Measurements from ENCODE around the gene C11orf21.

Gene C11orf21

DNA sequence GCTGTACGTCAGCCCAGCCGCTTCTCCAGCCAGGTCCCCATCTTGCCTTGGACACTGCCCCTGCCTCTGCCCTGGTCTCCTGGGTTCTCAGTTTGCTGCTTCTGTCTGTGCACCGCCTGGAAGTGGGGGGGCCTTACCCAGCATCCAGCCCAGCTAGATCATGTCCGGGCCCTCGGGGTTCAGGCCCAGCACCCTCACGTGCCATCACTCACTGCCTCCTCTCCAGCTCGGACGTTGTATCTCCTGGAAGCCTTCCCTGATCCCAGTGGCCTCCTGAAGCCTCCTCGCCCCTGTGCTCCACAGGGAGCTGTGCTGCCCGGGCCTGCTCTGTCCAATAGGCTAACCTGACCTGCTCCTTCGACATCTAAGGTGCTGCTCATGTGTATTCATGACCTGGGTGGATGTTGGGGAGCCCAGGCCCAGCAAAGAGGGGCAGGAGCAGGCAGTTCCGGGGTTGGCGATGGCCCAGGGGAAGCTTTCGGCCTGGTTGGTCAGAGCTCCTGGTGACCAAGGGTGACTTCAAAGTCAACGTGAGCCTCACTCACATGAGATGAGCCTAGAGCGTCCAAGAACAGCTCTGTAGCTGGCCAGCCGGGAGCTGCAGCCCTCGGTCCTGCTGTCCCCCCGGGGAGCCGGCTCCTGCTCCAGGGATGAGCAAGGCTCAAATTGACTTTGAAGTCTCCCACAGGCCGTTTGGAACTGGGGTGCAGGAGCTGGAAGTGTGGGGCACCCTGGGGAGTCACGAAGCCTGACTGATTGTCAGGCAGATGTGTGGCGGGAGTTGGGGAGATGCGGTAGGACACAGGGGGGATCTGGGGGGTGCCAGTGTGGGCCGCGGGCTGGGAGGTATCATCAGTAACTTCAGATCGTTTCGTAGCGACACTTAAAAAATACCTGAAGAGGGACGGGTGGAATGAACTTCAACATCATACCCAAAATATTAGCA lies 26.1 kb downstream of the C11orf21 start:
- Mint-ChIP-seq H3K4me3 (no peak overlapping the region), H3K9me3 (no peaks in the 10 kb centered on the region), H3K27me3 (peaks cover 4% of the 10 kb centered on the region), H3K36me3 (peaks cover 5% of the 10 kb centered on the region), H3K4me1 (peaks cover 1% of the 10 kb centered on the region), H3K27ac (no peak overlapping the region)

DNA sequence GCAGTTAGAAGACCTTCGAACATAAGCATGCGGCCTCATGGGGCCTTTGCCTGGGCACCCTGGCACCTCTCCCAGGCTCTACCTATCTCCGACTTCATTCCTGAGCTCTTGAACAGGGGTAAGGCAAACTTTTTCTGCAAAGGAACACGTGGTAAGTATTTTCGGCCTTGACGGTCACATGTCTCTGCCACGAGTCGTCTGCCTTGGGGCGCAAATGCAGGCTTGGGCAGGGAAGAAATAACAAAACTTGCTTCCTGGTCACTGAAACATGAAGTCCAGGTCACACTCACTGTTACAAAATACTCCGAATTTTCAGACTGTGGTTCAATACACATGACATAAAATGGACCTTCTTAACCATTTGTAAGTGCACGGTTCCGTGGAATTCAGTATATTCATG lies 27.9 kb downstream of the C11orf21 start:
- peaks cover 3% of the 10 kb centered on the region for H3K4me1 Mint-ChIP-seq
- peaks cover 4% of the 10 kb centered on the region for H3K27me3 Mint-ChIP-seq
- H3K27ac Mint-ChIP-seq = no peak overlapping the region
- H3K4me3 Mint-ChIP-seq = no peak overlapping the region
- no peaks in the 10 kb centered on the region for H3K9me3 Mint-ChIP-seq
- H3K36me3 Mint-ChIP-seq = peaks cover 2% of the 10 kb centered on the region

DNA sequence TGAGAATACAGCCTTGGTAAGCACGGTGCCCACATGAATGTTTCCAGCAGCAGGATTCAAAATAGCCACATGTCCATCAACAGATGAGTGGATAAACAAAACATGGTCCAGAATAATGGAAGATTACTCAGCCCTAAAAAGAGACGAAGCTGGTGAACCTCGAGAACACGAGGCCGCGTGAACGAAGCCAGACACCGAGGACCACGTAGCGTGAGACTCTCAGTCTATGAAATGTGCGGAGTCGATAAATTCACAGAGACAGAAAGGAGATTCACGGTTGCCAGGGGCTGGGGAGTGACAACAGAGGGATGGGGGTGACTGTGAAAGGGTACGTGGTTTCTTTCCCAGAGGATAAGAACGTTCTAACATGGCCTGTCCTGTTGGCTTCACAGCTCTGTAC lies 28.4 kb downstream of the C11orf21 start:
- Mint-ChIP-seq H3K27me3 (peaks cover 6% of the 10 kb centered on the region), H3K36me3 (peaks cover 2% of the 10 kb centered on the region), H3K4me3 (no peak overlapping the region), H3K4me1 (peaks cover 7% of the 10 kb centered on the region), H3K27ac (no peak overlapping the region), H3K9me3 (no peaks in the 10 kb centered on the region)

GRCh38 chr11:2272946-2273280 lies 28.8 kb downstream of the C11orf21 start:
- no peaks in the 10 kb centered on the region for H3K9me3 Mint-ChIP-seq
- H3K36me3 Mint-ChIP-seq = peaks cover 2% of the 10 kb centered on the region
- no peak overlapping the region for H3K4me3 Mint-ChIP-seq
- peaks cover 8% of the 10 kb centered on the region for H3K27me3 Mint-ChIP-seq
- peaks cover 7% of the 10 kb centered on the region for H3K4me1 Mint-ChIP-seq
- H3K27ac Mint-ChIP-seq = no peak overlapping the region

DNA sequence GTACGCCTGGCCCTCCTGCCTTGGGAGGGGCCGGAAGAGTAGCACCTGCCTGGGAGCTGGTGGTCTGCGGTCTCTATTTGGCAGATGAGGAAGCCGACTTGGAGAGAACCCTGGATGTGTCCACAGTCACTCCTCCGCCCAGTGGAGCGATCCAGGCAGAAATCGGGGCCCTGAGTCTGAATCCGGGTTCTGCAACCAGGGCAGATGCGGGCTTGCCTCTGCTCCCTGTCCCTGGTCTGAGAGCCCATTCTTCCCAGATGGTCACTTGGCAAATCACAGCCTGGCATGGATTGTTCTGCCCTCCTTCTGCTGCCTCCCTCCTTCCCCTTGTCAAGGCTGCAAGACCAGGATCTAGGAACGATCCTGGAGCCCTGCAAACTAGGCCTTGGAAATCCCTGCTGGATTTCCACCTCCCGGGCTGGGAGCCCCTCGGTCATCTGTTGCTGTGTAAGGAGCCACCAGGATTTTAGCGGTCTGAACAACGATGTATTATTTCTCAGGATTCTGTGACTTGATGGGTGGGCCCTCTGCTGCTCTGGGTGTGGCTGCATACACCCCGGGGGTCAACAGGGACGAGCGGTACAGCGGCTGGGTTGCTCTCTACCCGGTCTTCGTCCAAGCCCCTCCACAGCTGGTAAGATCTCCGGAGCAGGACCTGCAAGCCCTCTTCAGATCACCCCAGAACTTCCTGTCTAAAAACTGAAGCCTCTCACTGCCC lies 29.3 kb downstream of the C11orf21 start:
- Mint-ChIP-seq H3K36me3 (peaks cover 1% of the 10 kb centered on the region), H3K4me3 (no peak overlapping the region), H3K9me3 (no peaks in the 10 kb centered on the region), H3K27me3 (peaks cover 8% of the 10 kb centered on the region), H3K27ac (no peak overlapping the region), H3K4me1 (peaks cover 7% of the 10 kb centered on the region)

- H3K4me3 Mint-ChIP-seq = peak overlapping the region; percentile 42
- no peaks in the 10 kb centered on the region for H3K36me3 Mint-ChIP-seq
- peaks cover 8% of the 10 kb centered on the region for H3K27me3 Mint-ChIP-seq
- H3K9me3 Mint-ChIP-seq = no peaks in the 10 kb centered on the region
- H3K4me1 Mint-ChIP-seq = peaks cover 8% of the 10 kb centered on the region
- no peak overlapping the region for H3K27ac Mint-ChIP-seq
Measured at GRCh38 chr11:2271327-2272227, 30.1 kb downstream of the C11orf21 start.

DNA sequence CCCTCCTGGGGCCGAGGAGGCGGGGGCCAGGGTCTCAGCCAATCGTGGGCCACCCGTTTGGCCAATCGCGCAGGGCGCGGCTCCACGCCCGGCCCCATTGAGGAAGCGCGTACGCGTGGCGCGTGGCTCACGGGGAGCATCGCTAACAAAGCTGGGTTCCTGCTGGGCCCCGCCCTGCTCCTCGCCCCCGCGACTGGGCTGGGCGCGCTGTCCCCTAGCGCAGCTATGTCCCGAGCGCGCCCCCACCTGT lies 30.7 kb downstream of the C11orf21 start:
- H3K4me3 Mint-ChIP-seq = no peak overlapping the region
- peaks cover 8% of the 10 kb centered on the region for H3K27me3 Mint-ChIP-seq
- H3K36me3 Mint-ChIP-seq = no peaks in the 10 kb centered on the region
- H3K9me3 Mint-ChIP-seq = no peaks in the 10 kb centered on the region
- peaks cover 14% of the 10 kb centered on the region for H3K4me1 Mint-ChIP-seq
- H3K27ac Mint-ChIP-seq = no peak overlapping the region

GRCh38 chr11:2270322-2271076 lies 31.2 kb downstream of the C11orf21 start, which contains the start of gene ASCL2:
Gene ASCL2, minus strand, starts transcription at chr11:2270588. Its CDS starts 256 bp downstream, at chr11:2270332.
- peak within 1 kb of the TSS; percentile 74 for H3K4me3 Mint-ChIP-seq
- H3K9me3 Mint-ChIP-seq = no peaks in the 10 kb centered on the region
- no peak within 1 kb of the TSS for H3K27ac Mint-ChIP-seq
- H3K4me1 Mint-ChIP-seq = peaks cover 19% of the 10 kb centered on the region
- H3K36me3 Mint-ChIP-seq = no peaks in the 10 kb centered on the region
- H3K27me3 Mint-ChIP-seq = peaks cover 8% of the 10 kb centered on the region

GRCh38 chr11:2269601-2270321 lies 32.0 kb downstream of the C11orf21 start:
- Mint-ChIP-seq H3K4me3 (peak overlapping the region; percentile 71), H3K27me3 (peaks cover 8% of the 10 kb centered on the region)

GRCh38 chr11:2268729-2269600 lies 32.8 kb downstream of the C11orf21 start:
- Mint-ChIP-seq H3K9me3 (no peaks in the 10 kb centered on the region), H3K27ac (no peak overlapping the region), H3K4me1 (peaks cover 22% of the 10 kb centered on the region), H3K36me3 (no peaks in the 10 kb centered on the region), H3K27me3 (peaks cover 8% of the 10 kb centered on the region), H3K4me3 (peak overlapping the region; percentile 71)

More at GRCh38 chr11:2269601-2270321, 32.0 kb downstream of the C11orf21 start:
- H3K4me1 Mint-ChIP-seq = peaks cover 22% of the 10 kb centered on the region
- H3K27ac Mint-ChIP-seq = no peak overlapping the region
- no peaks in the 10 kb centered on the region for H3K9me3 Mint-ChIP-seq
- no peaks in the 10 kb centered on the region for H3K36me3 Mint-ChIP-seq

DNA sequence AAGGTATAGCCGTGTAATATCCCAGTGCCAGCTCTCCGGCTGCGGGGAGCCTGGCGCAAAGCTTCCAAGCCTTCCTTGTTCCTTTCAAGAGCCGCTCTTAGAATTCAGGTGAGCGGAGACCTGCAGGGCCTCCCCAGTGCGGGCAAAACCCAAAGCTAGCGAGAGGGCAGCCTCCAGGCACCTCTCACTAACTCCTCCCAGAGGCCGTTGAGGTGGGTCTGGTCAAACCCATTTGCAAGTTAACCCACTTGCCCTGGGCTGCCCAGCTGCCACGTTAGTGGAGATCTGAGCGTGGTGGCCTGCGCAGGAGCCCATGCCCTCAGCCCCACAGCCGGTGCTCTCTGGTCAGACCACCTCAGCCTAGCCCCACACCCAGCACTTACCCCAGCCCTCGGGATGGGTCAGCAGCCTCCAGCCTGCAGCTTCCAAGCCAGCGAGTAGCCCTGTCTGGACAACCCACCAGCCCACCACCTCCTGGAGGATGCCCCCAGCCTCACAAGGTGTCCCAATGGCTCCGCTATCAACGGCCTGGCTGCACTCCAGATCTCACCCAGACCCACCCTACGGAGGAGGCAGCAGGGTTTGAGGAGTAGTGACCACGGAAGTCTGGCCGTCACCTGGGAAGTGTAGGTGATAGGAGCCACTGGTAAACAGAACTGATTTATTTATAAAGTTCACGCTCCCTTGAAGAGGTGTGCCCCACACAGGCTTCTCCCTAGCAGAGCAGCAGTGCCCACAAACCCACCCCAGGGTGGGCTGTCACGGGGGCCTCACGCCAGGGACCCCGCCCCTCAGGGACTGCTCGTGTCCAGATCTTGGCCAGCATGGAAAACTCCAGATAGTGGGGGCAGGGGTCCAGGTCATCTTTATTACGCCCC lies 33.6 kb downstream of the C11orf21 start:
- no peak overlapping the region for H3K27ac Mint-ChIP-seq
- H3K4me3 Mint-ChIP-seq = peak overlapping the region; percentile 45
- H3K4me1 Mint-ChIP-seq = peaks cover 22% of the 10 kb centered on the region
- no peaks in the 10 kb centered on the region for H3K36me3 Mint-ChIP-seq
- H3K9me3 Mint-ChIP-seq = no peaks in the 10 kb centered on the region
- H3K27me3 Mint-ChIP-seq = peaks cover 8% of the 10 kb centered on the region

- Mint-ChIP-seq H3K4me3 (peak overlapping the region; percentile 3), H3K27me3 (peaks cover 7% of the 10 kb centered on the region), H3K36me3 (no peaks in the 10 kb centered on the region), H3K9me3 (no peaks in the 10 kb centered on the region), H3K4me1 (peaks cover 22% of the 10 kb centered on the region), H3K27ac (no peak overlapping the region)
Measured at GRCh38 chr11:2267306-2267850, 34.3 kb downstream of the C11orf21 start.
